Measurements from ENCODE around the gene ZAR1L. TPM values are rescaled to one million over a fixed set of nuclear protein-coding genes. Genes with fewer than 3 reads are reported as not detected.

Gene ZAR1L
- total and polyA plus RNA-seq, 9 of the 15 experiments (the other 6 are each of a cell fraction or from before 2014, with no cell fraction given) = not detected

- H3K27ac ChIP-seq (ENCODE audit: extremely low read depth, low read depth, low read length) = no peak overlapping the region
- peaks cover 0 to 11% of the 10 kb centered on the region in 2 experiments; a peak in 2 of 5 replicates for H3K4me1 ChIP-seq (replicated peaks in 1 of 2; ENCODE audit: control insufficient read depth in 2 of 2, insufficient read depth in 2 of 2, low read length in 2 of 2)
- no peak for DNase-seq (ENCODE audit: extremely low read depth in 1 of 4, low spot score in 3 of 4)
- H3K9me3 ChIP-seq (replicated peaks; ENCODE audit: control insufficient read depth, insufficient read depth, low read depth, low read length) = no peaks in the 10 kb centered on the region
- H3K9me1 ChIP-seq (ENCODE audit: control insufficient read depth, insufficient read depth, low read length) = no peaks in the 10 kb centered on the region
- H3K4me3 ChIP-seq = no peak overlapping the region
- peaks cover 7% of the 10 kb centered on the region for H3K79me2 ChIP-seq (ENCODE audit: control insufficient read depth, insufficient read depth, low read length)
- WGBS (ENCODE audit: insufficient coverage, low coverage, missing lambda C conversion rate) = 21% methylated on average over 18 of the region's 36 CpGs
- no peaks in the 10 kb centered on the region for H4K20me1 ChIP-seq (replicated peaks; ENCODE audit: control insufficient read depth, insufficient read depth, low read length)
- in situ Hi-C loops (cut with MboI) (loop anchor here (25.0 kb wide), 1 partner anchor 399 kb away; no protein-coding TSS in a partner anchor), intact Hi-C loops (cut with micrococcal nuclease) (loop anchor here (5.0 kb wide), 1 partner anchor 289 kb away; no protein-coding TSS in a partner anchor)
- H3K4me2 ChIP-seq (ENCODE audit: insufficient read depth, low read length) = no peak overlapping the region
- H2AFZ ChIP-seq (ENCODE audit: low read depth, low read length) = no peak overlapping the region
- CTCF ChIA-PET (ENCODE audit: low intra/inter-chr PET ratio) = no interaction called here
- no peak overlapping the region for H3K9ac ChIP-seq (ENCODE audit: insufficient read depth in 1 of 2, low read depth in 2 of 2, low read length in 2 of 2)
- FAIRE-seq = no peak
- TF ChIP-seq THRB (CRISPR knock-in tag; conservative IDR thresholded peaks at IDR 0.05) (no peak), NR4A1 (CRISPR knock-in tag; IDR thresholded peaks at IDR 0.05) (no peak), NR4A1 (tag; IDR thresholded peaks at IDR 0.05) (no peak), TARDBP (IDR thresholded peaks at IDR 0.05) (no peak), ZNF23 (CRISPR knock-in tag; IDR thresholded peaks at IDR 0.05) (no peak), CHD1 (IDR thresholded peaks at IDR 0.05; ENCODE audit: low read length) (no peak), THAP12 (CRISPR knock-in tag; IDR thresholded peaks at IDR 0.05) (no peak), PHF21A (IDR thresholded peaks at IDR 0.05; ENCODE audit: borderline replicate concordance, low read depth) (no peak), ZNF75A (CRISPR knock-in tag; IDR thresholded peaks at IDR 0.05) (no peak), SUPT5H (IDR thresholded peaks at IDR 0.05) (no peak), EHMT2 (IDR thresholded peaks at IDR 0.05) (no peak), NCOA1 (IDR thresholded peaks at IDR 0.05; ENCODE audit: low read depth) (no peak), CEBPB (tag; IDR thresholded peaks at IDR 0.05) (no peak)
- no peaks in the 10 kb centered on the region for H3K36me3 ChIP-seq (ENCODE audit: control insufficient read depth, insufficient read depth, low read length)
- POLR2A ChIA-PET = interaction anchor here (0.7 kb wide), 1 partner anchor 62 kb away, joined by 3 read pairs; no protein-coding TSS in a partner anchor
- ATAC-seq = no peak
- H3K27me3 ChIP-seq (ENCODE audit: control insufficient read depth in 2 of 2, insufficient read depth in 2 of 2, low read length in 2 of 2) = no peaks in the 10 kb centered on the region
- no TSS peak for BruUV-seq (replicated peaks)
Observed at GRCh38 chr13:32311188-32311897, 3.8 kb downstream of the ZAR1L start.

Measured in K562 (cell line).